ENCODE results near the gene TMSB10.
"Not testable (repeated sequence)": the region's sequence is repeated elsewhere in the genome, so short reads cannot be mapped to it uniquely, and the experiment has no call there.

Gene TMSB10

GRCh38 chr2:84904717-84905174 lies 710 bp upstream of the TMSB10 start:
- peak; percentile 12 for DNase-seq

- peak; percentile 28 for DNase-seq
Measured at GRCh38 chr2:84906108-84906899, 848 bp downstream of the TMSB10 start.

- peak; percentile 62 for DNase-seq
Measured at GRCh38 chr2:84906900-84907714, 1.7 kb downstream of the TMSB10 start.

- no peak for DNase-seq
Measured at GRCh38 chr2:84908948-84909713, 3.7 kb downstream of the TMSB10 start.

GRCh38 chr2:84911135-84911678 lies 5.8 kb downstream of the TMSB10 start:
- no peak for DNase-seq

- no peak for DNase-seq
Measured at GRCh38 chr2:84912984-84913383, 7.5 kb downstream of the TMSB10 start.

GRCh38 chr2:84914334-84914733 lies 8.9 kb downstream of the TMSB10 start:
- DNase-seq: no peak

- not testable (repeated sequence) for DNase-seq
Measured at GRCh38 chr2:84915675-84916074, 10.2 kb downstream of the TMSB10 start.

GRCh38 chr2:84917821-84918220 lies 12.4 kb downstream of the TMSB10 start:
- not testable (repeated sequence) for DNase-seq

- DNase-seq: no peak
Measured at GRCh38 chr2:84918430-84918829, 13.0 kb downstream of the TMSB10 start.

- DNase-seq: peak; percentile 18
Measured at GRCh38 chr2:84919885-84920580, 14.6 kb downstream of the TMSB10 start.

- no peak for DNase-seq
Measured at GRCh38 chr2:84923009-84923408, 17.6 kb downstream of the TMSB10 start.

- no peak for DNase-seq
Measured at GRCh38 chr2:84924173-84925106, 19.0 kb downstream of the TMSB10 start.

- DNase-seq: no peak
Measured at GRCh38 chr2:84925336-84925723, 19.9 kb downstream of the TMSB10 start.

GRCh38 chr2:84925724-84926376 lies 20.4 kb downstream of the TMSB10 start:
- DNase-seq: peak; percentile 93

GRCh38 chr2:84927275-84927627 lies 21.8 kb downstream of the TMSB10 start:
- DNase-seq: no peak

- no peak for DNase-seq
Measured at GRCh38 chr2:84931384-84931821, 25.9 kb downstream of the TMSB10 start.

- DNase-seq: no peak
Measured at GRCh38 chr2:84938194-84938879, 32.9 kb downstream of the TMSB10 start.

GRCh38 chr2:84939426-84940087 lies 34.1 kb downstream of the TMSB10 start:
- no peak for DNase-seq
